IPS-NIHi7 (cell line): Measurements from ENCODE around the gene OR1L6.

Experiments
- DNase-seq: peaks from one replicate; pipeline ENCODE4 v3.0.0; 2012; ENCODE audit warnings: mixed read lengths; ENCODE audit errors: extremely low spot score

Gene OR1L6, protein sequence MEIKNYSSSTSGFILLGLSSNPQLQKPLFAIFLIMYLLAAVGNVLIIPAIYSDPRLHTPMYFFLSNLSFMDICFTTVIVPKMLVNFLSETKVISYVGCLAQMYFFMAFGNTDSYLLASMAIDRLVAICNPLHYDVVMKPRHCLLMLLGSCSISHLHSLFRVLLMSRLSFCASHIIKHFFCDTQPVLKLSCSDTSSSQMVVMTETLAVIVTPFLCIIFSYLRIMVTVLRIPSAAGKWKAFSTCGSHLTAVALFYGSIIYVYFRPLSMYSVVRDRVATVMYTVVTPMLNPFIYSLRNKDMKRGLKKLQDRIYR

DNA sequence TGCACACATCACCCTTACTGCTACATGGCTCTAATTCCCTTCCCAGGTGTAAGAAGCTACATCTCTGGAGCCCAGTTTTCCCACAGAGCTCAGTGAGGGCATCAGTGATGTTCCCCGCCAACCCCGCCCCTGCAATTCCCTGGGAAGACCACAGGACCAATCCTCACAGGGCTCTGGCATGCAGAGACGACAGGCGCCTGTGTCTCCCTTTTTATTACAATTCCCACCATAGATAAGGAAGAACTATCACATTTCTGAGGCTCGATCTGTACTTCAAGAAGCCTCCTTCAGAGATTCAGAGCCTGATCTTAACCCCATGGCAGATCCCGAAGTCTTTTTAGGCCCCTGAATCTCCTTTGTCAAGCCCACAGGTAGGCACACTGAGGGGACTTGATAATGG is at the start of gene OR1L6:
OR1L6 (plus strand) TSS at position 301 of the 400 bp plus-strand sequence. CDS start 7,545 bp downstream, outside the sequence.
- no peak for DNase-seq

DNA sequence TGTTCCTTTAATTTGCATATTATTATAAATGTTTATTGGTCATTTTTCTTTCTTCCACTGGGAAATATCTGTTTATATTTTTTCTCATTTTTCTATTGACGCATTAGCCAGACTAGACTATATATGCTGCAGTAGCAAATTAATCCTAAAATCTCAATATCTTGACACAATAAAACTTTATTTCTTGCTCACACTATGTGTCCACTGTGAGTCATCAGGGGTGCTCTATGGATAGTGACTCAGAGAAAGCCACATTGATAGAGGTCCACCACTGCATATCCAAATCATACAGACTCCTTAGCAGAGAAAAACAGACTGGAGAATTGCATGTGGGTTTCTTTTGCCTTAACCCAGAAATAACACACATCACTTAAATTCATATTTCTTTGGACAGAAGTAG is 46.4 kb upstream of the OR1L6 start:
- no peak for DNase-seq

DNA sequence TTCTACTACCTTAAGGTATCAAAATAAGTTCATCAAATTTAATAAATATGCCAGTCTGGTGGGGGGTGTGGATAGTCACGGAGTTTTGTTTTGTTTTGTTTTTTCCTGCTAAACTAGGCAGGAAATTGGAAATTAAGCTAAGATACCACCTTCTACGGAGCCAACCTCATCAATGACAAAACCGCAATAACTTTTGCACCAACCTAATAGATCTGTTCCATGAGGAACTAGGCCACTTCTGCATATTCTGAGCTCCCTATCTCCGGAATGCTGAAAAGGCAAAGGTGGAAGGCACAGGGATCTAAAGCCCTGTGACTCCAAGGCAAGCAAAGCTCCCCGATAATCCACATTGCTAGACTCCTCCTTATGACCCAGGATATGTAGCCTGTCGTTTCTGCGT is 24.1 kb upstream of the OR1L6 start:
- DNase-seq, result no peak

DNA sequence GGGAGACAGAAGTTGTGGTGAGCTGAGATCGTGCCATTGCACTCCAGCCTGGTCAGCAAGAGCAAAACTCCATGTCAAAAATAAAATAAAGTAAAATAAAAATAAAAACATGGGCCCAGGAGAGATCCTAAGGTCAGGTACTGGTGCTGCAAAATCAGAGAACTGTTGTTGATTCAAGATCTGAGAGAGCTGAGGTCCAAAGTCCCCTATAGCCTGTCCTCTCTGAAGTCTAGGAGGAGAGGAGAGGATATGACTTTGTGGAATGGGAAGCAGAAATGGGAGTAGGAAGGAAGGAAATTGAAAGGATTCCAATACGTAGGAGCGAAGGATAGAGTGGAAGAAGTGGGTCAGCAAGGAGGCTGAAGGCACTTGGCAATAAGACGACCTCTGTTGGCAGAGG is 22.9 kb upstream of the OR1L6 start:
- no peak for DNase-seq

DNA sequence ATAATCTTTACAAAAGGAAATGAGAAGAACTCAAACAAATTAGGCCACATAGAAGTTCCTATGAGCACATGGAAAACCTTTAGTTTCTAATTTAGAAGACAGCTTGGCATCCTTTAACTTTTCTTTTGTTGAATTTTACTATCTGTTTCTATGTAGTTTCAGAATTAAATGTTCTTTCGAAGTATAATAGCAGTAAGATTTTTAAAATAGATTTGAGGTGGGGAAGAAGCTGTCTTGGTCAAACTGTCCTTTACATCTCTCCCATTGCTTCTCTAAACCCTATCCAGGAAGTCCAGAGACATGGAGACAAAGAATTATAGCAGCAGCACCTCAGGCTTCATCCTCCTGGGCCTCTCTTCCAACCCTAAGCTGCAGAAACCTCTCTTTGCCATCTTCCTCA is 18.4 kb upstream of the OR1L6 start, which contains the start of gene OR1L4:
OR1L4 (plus strand) TSS at position 301 of the 400 bp plus-strand sequence; CDS start at position 301, 0 bp downstream.
- DNase-seq, result no peak

DNA sequence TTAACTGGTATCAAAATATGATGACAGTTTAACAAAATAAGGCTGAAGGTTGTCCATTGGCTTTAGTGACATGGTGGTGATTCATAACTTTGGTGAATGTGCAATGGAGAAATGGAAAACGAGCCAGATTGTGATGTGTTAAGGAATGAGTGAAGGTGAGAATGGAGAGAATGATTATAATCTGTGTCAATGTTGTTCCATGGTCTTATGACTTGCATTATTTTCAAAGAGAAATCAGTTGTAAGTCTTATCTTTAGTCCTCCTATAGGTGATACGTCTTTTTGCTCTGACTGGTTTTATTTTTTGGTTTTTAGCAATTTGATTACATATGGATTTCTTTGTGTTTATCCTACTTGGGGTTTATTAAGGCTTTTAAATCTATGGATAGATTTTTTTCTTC is 12.7 kb downstream of the OR1L6 start:
- DNase-seq, result no peak

DNA sequence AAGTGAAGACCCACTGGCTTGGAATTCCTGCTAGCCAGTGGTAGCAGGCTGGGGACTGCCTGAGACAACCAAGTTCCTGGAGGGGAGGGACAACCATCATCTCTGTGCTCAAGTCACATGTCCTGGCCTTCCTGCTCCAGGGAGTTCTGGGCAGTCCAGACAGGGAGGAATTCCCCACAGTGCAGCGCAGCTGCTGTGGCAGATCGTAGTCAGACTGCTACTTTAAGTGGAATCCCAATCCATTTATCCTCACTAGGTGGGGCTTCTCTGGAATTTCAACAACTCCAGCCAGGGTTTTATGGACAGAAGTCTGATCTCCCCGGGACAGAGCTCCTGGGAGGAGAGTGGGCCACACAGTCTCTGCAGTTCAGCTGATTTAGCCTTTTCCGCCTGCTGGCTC is 25.7 kb downstream of the OR1L6 start:
- no peak for DNase-seq

DNA sequence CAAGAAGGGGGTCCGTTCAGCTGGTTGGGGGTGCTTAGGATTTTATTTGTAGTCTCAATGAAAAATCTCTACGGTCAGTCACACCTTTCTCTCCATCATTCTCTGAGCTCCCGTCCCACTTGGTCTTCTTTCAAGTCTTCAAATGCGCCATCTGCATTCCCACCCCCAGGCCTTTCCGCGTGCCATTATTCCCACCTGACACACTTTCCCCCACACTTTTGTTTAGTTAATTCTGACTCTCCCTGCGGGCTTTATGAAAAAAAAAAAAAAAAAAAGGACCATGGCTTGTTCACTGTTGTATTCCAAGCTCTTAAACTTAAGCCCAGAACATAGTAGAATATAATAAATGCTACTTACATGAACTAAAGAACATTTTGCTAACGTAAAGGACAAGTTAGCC is 34.9 kb downstream of the OR1L6 start:
- no peak for DNase-seq

DNA sequence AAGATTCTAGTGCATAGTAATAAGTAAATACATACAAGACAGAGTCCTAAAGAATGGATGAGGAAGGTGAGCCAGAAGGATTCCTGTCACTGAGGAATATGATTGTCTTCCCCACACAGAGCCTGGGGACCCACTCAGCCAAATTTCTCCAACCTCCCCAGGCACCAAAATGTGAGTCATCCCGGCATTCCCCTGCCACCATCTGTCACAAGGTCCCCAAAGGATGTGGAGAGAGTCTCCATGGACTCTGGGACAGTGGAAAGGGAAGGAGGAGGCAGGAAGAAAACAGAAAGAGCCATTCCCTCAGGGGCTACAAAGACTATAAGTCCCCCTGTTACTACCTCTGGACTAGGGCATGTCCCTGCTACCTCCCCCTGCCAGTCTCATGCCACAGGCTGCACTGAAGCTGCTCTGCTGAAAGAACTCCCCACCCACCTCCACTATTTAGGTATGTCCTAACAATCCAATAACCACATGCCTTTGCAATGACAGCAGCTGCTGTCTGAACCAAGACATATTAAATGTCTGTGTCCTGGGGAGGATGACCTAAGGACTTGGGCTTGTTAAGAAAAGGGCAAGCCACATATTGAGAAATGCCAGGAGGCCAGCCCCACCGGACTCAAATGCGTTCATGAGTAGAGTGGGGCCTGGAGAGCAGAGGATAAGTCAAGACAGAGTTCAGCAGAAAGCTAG is 36.0 kb downstream of the OR1L6 start:
- DNase-seq, result no peak

DNA sequence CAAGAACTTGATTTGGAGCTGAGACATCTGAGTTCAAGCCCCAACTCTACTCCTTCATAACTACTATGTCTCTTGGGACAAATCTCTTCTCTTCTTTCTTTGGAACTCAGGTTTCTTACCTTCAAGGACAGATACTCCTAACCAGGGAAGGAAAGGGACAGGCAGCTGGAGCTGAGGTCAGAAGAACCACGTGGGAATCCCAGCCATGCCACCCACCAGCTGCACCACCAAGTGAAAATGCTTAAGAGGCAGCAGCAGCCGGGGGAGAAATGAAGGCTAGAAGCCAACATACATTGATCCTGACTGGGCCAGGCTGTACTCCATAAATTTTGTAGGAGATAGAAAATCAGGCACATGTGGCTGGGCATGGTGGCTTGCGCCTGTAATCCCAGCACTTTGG is 37.1 kb downstream of the OR1L6 start:
- DNase-seq, result no peak

DNA sequence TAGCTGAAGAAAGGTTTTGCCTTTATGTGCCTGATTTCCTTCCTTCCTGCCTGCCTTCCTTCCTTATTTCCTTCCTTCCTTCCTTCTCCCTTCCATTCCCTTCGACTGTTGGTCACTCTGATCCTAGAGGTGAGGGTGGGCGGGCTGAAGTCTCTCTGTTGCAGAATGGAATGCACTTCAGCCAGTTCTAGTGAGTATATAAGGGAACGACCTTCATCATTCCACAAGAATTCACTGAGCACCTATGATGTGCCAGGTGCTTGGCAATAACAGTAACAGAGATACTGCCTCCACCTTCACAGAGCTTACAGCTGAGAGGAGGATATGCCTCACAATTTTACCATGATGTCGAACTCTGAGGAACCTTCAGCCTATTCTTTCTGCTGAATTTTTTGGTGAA is 37.9 kb downstream of the OR1L6 start:
- no peak for DNase-seq

DNA sequence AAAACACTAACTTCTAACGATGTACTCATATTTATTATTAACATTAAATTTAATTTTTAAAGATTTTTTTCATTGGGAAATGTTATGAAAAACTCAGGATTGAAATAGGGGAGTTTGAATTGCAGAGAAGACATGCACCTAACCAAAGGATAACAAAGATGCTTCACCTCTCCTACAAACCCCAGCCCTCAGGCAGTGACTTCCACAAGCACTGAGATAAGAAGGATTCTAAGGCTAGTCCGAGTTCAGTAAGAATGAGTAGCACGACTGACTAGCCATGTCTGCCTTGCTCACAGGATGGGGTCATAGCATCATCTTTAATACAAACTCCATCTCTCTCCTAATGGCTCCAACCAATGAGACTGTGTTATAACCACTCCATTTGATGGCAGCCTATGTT is 39.6 kb downstream of the OR1L6 start:
- no peak for DNase-seq

DNA sequence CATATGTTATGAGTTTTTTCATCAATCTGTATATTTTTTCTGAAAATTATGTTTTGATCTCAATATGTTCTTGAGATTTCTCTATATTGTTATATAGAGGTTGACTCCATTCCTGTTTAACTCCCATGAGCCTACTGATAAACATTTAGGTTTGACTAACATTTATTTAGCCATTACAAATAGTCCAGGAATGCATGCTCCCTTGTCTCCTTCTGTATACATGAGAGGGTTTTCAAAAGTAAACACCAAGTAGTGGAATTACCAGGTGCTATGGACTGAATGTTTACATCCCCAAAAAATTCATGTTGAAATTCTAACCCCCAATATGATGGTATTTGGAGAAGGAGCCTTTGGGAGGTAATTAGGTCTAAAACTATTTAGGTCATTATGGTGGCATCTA is 43.2 kb downstream of the OR1L6 start:
- DNase-seq, result no peak

DNA sequence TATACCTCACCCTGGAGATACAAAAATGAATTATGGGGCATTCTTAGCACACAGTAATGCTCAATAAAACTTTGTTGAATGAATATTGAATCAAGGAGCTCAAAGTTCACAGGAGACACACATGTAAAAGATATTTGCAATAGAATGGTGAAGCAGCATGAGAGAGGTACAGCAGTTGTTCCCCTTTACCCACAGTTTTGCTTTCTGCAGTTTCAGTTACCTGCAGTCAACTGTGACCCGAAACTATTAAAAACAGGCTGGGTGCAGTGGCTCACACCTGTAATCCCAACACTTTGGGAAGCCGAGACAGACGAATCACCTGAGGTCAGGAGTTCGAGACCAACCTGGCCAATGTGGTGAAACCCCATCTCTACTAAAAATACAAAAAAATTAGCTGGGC is 44.2 kb downstream of the OR1L6 start:
- no peak for DNase-seq

DNA sequence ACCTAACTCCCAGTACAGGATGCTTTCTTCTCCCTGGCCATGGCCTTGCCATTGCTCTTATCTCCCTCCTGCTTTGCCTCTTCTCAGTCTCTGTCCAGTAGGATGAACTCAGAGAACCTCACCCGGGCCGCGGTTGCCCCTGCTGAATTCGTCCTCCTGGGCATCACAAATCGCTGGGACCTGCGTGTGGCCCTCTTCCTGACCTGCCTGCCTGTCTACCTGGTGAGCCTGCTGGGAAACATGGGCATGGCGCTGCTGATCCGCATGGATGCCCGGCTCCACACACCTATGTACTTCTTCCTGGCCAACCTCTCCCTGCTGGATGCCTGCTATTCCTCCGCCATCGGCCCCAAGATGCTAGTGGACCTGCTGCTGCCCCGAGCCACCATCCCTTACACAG is 46.7 kb downstream of the OR1L6 start, which contains the start of gene OR5C1:
OR5C1 (plus strand) TSS at position 103 of the 400 bp plus-strand sequence; CDS start at position 103, 0 bp downstream.
- no peak for DNase-seq

DNA sequence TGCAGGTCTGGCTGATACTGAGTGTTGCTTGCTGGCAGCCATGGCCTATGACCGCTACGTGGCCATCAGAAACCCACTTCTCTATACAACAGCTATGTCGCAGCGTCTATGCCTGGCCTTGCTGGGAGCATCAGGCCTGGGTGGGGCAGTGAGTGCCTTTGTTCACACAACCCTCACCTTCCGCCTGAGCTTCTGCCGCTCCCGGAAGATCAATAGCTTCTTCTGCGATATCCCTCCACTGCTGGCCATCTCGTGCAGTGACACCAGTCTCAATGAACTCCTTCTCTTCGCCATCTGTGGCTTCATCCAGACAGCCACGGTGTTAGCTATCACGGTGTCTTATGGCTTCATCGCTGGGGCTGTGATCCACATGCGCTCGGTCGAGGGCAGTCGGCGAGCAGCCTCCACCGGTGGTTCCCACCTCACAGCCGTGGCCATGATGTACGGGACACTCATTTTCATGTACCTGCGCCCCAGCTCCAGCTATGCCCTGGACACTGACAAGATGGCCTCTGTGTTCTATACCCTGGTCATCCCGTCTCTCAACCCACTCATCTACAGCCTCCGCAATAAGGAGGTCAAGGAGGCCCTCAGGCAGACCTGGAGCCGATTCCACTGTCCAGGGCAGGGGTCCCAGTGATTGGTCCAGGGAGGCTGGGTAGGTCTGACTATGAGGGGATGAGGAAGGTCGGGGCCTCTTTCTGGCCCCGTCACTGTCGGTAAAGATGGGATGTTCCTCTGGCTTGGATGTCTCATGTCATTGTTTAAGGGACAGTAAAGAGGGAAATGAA is 47.3 kb downstream of the OR1L6 start:
- no peak for DNase-seq

DNA sequence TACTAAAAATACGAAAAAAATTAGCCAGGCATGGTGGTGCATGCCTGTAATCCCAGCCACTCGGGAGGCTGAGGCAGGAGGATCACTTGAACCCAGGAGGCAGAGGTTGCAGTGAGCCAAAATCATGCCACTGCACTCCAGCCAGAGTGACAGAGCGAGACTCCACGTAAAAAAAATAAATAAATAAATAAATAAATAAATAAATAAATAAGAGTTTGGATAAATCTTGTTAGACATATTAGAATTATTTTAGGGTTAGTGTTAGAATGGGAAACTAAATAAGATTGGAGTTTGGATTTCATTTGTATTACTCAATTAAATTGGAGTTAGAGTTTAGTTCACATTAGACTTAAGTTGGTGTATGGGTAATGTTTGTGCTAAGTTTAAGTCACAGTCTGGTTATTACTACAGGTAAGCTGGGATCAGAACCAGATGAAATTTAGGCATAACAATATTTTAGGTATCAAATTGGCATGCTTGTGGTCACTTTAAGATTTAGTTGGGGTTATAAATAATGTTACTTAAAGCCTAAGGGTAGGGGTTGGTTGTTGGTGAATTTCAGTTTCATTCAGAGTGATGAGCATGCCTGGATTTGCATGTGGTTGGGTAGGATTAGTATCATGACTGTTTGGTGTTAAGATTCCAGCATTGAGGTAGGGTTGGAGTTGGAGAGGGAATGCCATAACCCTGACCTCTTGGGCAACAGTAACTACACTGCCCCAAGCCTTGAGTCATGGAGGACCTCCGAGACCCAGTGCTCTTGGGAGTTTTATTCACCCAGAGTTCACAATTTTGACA is 50.0 kb downstream of the OR1L6 start:
- DNase-seq, result no peak

DNA sequence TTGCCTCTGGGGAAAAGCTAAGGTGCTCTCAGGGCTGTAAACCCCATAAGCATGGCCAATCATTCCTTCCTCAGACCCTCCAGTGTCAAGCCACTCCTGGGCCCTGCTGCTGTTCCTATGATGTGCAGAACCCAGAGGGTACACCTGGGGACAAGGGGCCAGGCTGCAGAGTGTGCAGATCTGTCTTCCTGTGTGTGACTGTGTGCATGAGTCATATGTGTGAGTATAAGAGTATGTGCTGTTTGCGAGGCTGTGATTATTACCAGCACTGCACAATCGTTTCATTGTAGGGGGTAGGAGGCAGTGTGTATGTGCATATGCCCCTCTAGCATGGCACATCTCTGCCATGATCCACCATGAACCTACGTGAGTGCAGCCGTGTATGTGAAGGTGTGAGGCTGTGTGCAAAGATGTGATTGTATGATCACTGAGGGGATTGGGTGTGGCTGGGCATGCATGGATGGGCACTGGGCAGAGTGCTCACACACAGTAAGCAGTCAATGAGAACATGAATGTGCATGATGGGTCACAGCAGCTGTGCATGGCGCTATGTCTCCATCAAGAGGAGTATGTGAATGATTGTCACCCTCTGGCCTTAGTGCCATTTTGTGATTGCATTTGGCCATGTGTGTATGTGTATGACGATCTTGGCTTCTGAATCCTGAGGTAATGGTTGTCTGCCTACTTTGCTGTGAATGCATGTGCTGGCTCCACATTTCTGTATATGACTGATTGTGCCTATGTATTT is 55.4 kb downstream of the OR1L6 start:
- no peak for DNase-seq
